Thymus (tissue), 11 donors: ENCODE results near the gene BLOC1S3. TPM values are rescaled to one million over a fixed set of nuclear protein-coding genes. Genes with fewer than 3 reads are reported as not detected.

Experiments used
- DNase-seq, 9 donors: peaks; one replicate each; pipeline ENCODE4 v3.0.0-alpha.2; 2013; ENCODE audit warnings: low spot score in 9 of 9, low read depth in 6 of 9, missing footprints in 1 of 9
- H3K27ac ChIP-seq, 2 donors: one replicate each; pipeline ENCODE4 v1.5.1; 2013; ENCODE audit warnings: control low read depth in 1 of 2, low read depth in 1 of 2, low read length in 1 of 2, mild to moderate bottlenecking in 1 of 2, moderate library complexity in 1 of 2
- H3K27me3 ChIP-seq, 2 donors: one replicate each; pipeline ENCODE4 v1.5.1; 2013; ENCODE audit warnings: low read length in 1 of 2; ENCODE audit not compliant: control insufficient read depth in 2 of 2, insufficient read depth in 1 of 2
- H3K36me3 ChIP-seq, 2 donors: one replicate each; pipeline ENCODE4 v1.5.1; 2013; ENCODE audit warnings: low read length in 1 of 2, mild to moderate bottlenecking in 1 of 2, moderate library complexity in 1 of 2; ENCODE audit not compliant: control insufficient read depth in 2 of 2, insufficient read depth in 2 of 2
- H3K4me1 ChIP-seq, 2 donors: one replicate each; pipeline ENCODE4 v1.5.1; 2013; ENCODE audit warnings: low read length in 2 of 2; ENCODE audit not compliant: control insufficient read depth in 2 of 2, insufficient read depth in 2 of 2
- H3K4me3 ChIP-seq, 2 donors: one replicate each; pipeline ENCODE4 v1.5.1; 2013; ENCODE audit warnings: low read length in 2 of 2, control low read depth in 1 of 2, mild to moderate bottlenecking in 1 of 2
- H3K9me3 ChIP-seq, 2 donors: one replicate each; pipeline ENCODE4 v1.5.1; 2013; ENCODE audit warnings: low read length in 1 of 2, mild to moderate bottlenecking in 1 of 2; ENCODE audit not compliant: control insufficient read depth in 2 of 2, insufficient read depth in 1 of 2
- WGBS: extraction: QIAGEN DNeasy Blood & Tissue Kit; methylation state at CpG from one replicate; pipeline ENCODE4 v1.1.7; 2013; 5-methylcytosine and 5-hydroxymethylcytosine counted together
- polyA plus RNA-seq: library from polyadenylated mRNA; stranded (reverse); fragments of 200-250 nt; gene quantifications from one replicate; pipeline ENCODE4 v1.2.3, GENCODE V29; 2013
- total RNA-seq: library from RNA; stranded (reverse); fragments of 120-200 nt; gene quantifications from one replicate; pipeline ENCODE4 v1.2.4, GENCODE V29; 2013
- donor health status: healthy.

The BLOC1S3 gene
- total and polyA plus RNA-seq, 2 donors = 1.5 to 6.3 TPM

- DNase-seq = no peak
- peaks cover 44 to 81% of the 10 kb centered on the region in 2 donors for H3K36me3 ChIP-seq
- WGBS = 98% methylated on average over 53 of the region's 53 CpGs
These were observed 33.9 kb upstream of the BLOC1S3 start for GRCh38 chr19:45144431-45145269.

GRCh38 chr19:45145270-45146189, 33.1 kb upstream of the BLOC1S3 start:
- Histone ChIP-seq H3K36me3 (peaks cover 42 to 73% of the 10 kb centered on the region in 2 donors), H3K9me3 (peaks cover 0 to 2% of the 10 kb centered on the region in 2 donors), H3K27ac (no peak overlapping the region), H3K4me3 (no peak overlapping the region), H3K27me3 (peaks cover 0 to 2% of the 10 kb centered on the region in 2 donors), H3K4me1 (peaks cover 0 to 7% of the 10 kb centered on the region in 2 donors)
- DNase-seq = no peak
- WGBS = 97% methylated on average over 54 of the region's 54 CpGs

More at GRCh38 chr19:45144431-45145269, 33.9 kb upstream of the BLOC1S3 start:
- Histone ChIP-seq H3K27ac (no peak overlapping the region), H3K4me3 (no peak overlapping the region), H3K9me3 (peaks cover 0 to 1% of the 10 kb centered on the region in 2 donors), H3K4me1 (peaks cover 0 to 7% of the 10 kb centered on the region in 2 donors), H3K27me3 (no peaks in the 10 kb centered on the region)

GRCh38 chr19:45146251-45146650, 32.3 kb upstream of the BLOC1S3 start:
- Histone ChIP-seq H3K4me1 (peaks cover 0 to 7% of the 10 kb centered on the region in 2 donors), H3K27me3 (peaks cover 3 to 10% of the 10 kb centered on the region in 2 donors), H3K4me3 (no peak overlapping the region), H3K27ac (no peak overlapping the region), H3K9me3 (peaks cover 0 to 2% of the 10 kb centered on the region in 2 donors), H3K36me3 (peaks cover 41 to 67% of the 10 kb centered on the region in 2 donors)
- no peak for DNase-seq
- WGBS = 96% methylated on average over 13 of the region's 13 CpGs

GRCh38 chr19:45146741-45147205, 31.8 kb upstream of the BLOC1S3 start:
- 94% methylated on average over 18 of the region's 18 CpGs for WGBS
- H3K9me3 ChIP-seq = peaks cover 0 to 2% of the 10 kb centered on the region in 2 donors
- no peak for DNase-seq
- peaks cover 41 to 61% of the 10 kb centered on the region in 2 donors for H3K36me3 ChIP-seq
- no peak overlapping the region for H3K27ac ChIP-seq
- peaks cover 2 to 11% of the 10 kb centered on the region in 2 donors for H3K4me1 ChIP-seq
- no peak overlapping the region for H3K4me3 ChIP-seq
- peaks cover 8 to 15% of the 10 kb centered on the region in 2 donors for H3K27me3 ChIP-seq

- WGBS = 95% methylated on average over 18 of the region's 18 CpGs
- Histone ChIP-seq H3K4me3 (no peak overlapping the region), H3K4me1 (peaks cover 11 to 23% of the 10 kb centered on the region in 2 donors), H3K27ac (no peak overlapping the region), H3K9me3 (peaks cover 0 to 7% of the 10 kb centered on the region in 2 donors), H3K36me3 (peaks cover 30 to 49% of the 10 kb centered on the region in 2 donors), H3K27me3 (peaks cover 14 to 28% of the 10 kb centered on the region in 2 donors)
- DNase-seq = no peak
These were observed 30.5 kb upstream of the BLOC1S3 start for GRCh38 chr19:45147835-45148676.

GRCh38 chr19:45149129-45149528, 29.5 kb upstream of the BLOC1S3 start:
- Histone ChIP-seq H3K36me3 (peaks cover 24 to 42% of the 10 kb centered on the region in 2 donors), H3K27me3 (peaks cover 24 to 38% of the 10 kb centered on the region in 2 donors), H3K9me3 (peaks cover 0 to 10% of the 10 kb centered on the region in 2 donors), H3K4me3 (no peak overlapping the region), H3K27ac (no peak overlapping the region), H3K4me1 (peaks cover 16 to 34% of the 10 kb centered on the region in 2 donors)
- 64% methylated on average over 9 of the region's 9 CpGs for WGBS
- no peak for DNase-seq

GRCh38 chr19:45150180-45150579, 28.4 kb upstream of the BLOC1S3 start:
- H3K9me3 ChIP-seq = peaks cover 0 to 12% of the 10 kb centered on the region in 2 donors
- no peak for DNase-seq
- peaks cover 19 to 33% of the 10 kb centered on the region in 2 donors for H3K36me3 ChIP-seq
- 99% methylated on average over 4 of the region's 4 CpGs for WGBS
- peaks cover 16 to 39% of the 10 kb centered on the region in 2 donors for H3K4me1 ChIP-seq
- no peak overlapping the region for H3K27ac ChIP-seq
- H3K27me3 ChIP-seq = peaks cover 29 to 47% of the 10 kb centered on the region in 2 donors
- no peak overlapping the region for H3K4me3 ChIP-seq

GRCh38 chr19:45150751-45151281, 27.8 kb upstream of the BLOC1S3 start:
- no peak for DNase-seq
- peaks cover 0 to 12% of the 10 kb centered on the region in 2 donors for H3K9me3 ChIP-seq
- H3K36me3 ChIP-seq = peaks cover 15 to 26% of the 10 kb centered on the region in 2 donors
- H3K27ac ChIP-seq = no peak overlapping the region
- H3K27me3 ChIP-seq = peaks cover 29 to 54% of the 10 kb centered on the region in 2 donors
- H3K4me1 ChIP-seq = peaks cover 16 to 39% of the 10 kb centered on the region in 2 donors
- H3K4me3 ChIP-seq = no peak overlapping the region
- WGBS = 93% methylated on average over 4 of the region's 4 CpGs
